ENCODE results near the gene UTF1. TPM values are rescaled to one million over a fixed set of nuclear protein-coding genes. Genes with fewer than 3 reads are reported as not detected.

The UTF1 gene
- total RNA-seq, 2 donors from 2014 or later = not detected

GRCh38 chr10:133239990-133240389 lies 10.0 kb downstream of the UTF1 start:
- Histone ChIP-seq H3K27me3 (replicated peaks; ENCODE audit: insufficient read depth) (no peaks in the 10 kb centered on the region), H3K36me3 (no peaks in the 10 kb centered on the region), H3K27ac (no peak overlapping the region), H3K4me1 (ENCODE audit: control insufficient read depth in 1 of 2, low read depth in 2 of 2) (peaks cover 0 to 18% of the 10 kb centered on the region in 2 donors), H3K4me3 (no peak overlapping the region), H3K9me3 (no peaks in the 10 kb centered on the region)
- ATAC-seq (ENCODE audit: insufficient number of reproducible peaks, low FRiP score, low read depth) = no peak
- no peak for DNase-seq (ENCODE audit: low spot score)
- TF ChIP-seq CTCF (IDR thresholded peaks at IDR 0.05) = no peak

- Histone ChIP-seq H3K9me3 (no peaks in the 10 kb centered on the region), H3K27ac (no peak overlapping the region), H3K36me3 (no peaks in the 10 kb centered on the region), H3K27me3 (replicated peaks; ENCODE audit: insufficient read depth) (no peaks in the 10 kb centered on the region), H3K4me1 (ENCODE audit: control insufficient read depth in 1 of 2, low read depth in 2 of 2) (peaks cover 0 to 15% of the 10 kb centered on the region in 2 donors), H3K4me3 (peak overlapping the region; percentile 52)
- ATAC-seq (ENCODE audit: insufficient number of reproducible peaks, low FRiP score, low read depth) (no peak), DNase-seq (ENCODE audit: low spot score) (no peak)
- TF ChIP-seq CTCF (IDR thresholded peaks at IDR 0.05) = no peak
Observed at GRCh38 chr10:133241501-133242205, 11.6 kb downstream of the UTF1 start.

- no peak overlapping the region for H3K4me3 ChIP-seq
- DNase-seq (ENCODE audit: low spot score) = no peak
- TF ChIP-seq CTCF (IDR thresholded peaks at IDR 0.05) = no peak
- no peaks in the 10 kb centered on the region for H3K9me3 ChIP-seq
- no peak overlapping the region for H3K27ac ChIP-seq
- H3K36me3 ChIP-seq = no peaks in the 10 kb centered on the region
- no peak for ATAC-seq (ENCODE audit: insufficient number of reproducible peaks, low FRiP score, low read depth)
- no peaks in the 10 kb centered on the region for H3K27me3 ChIP-seq (replicated peaks; ENCODE audit: insufficient read depth)
- peaks cover 0 to 7% of the 10 kb centered on the region in 2 donors for H3K4me1 ChIP-seq (ENCODE audit: control insufficient read depth in 1 of 2, low read depth in 2 of 2)
Observed at GRCh38 chr10:133242611-133243356, 12.8 kb downstream of the UTF1 start.

- Histone ChIP-seq H3K9me3 (no peaks in the 10 kb centered on the region), H3K4me3 (no peak overlapping the region), H3K36me3 (no peaks in the 10 kb centered on the region), H3K27me3 (replicated peaks; ENCODE audit: insufficient read depth) (no peaks in the 10 kb centered on the region), H3K27ac (no peak overlapping the region), H3K4me1 (ENCODE audit: control insufficient read depth in 1 of 2, low read depth in 2 of 2) (no peaks in the 10 kb centered on the region)
- DNase-seq (ENCODE audit: low spot score) (no peak), ATAC-seq (ENCODE audit: insufficient number of reproducible peaks, low FRiP score, low read depth) (no peak)
- no peak for TF ChIP-seq CTCF (IDR thresholded peaks at IDR 0.05)
Observed at GRCh38 chr10:133243593-133243992, 13.6 kb downstream of the UTF1 start.

DNA sequence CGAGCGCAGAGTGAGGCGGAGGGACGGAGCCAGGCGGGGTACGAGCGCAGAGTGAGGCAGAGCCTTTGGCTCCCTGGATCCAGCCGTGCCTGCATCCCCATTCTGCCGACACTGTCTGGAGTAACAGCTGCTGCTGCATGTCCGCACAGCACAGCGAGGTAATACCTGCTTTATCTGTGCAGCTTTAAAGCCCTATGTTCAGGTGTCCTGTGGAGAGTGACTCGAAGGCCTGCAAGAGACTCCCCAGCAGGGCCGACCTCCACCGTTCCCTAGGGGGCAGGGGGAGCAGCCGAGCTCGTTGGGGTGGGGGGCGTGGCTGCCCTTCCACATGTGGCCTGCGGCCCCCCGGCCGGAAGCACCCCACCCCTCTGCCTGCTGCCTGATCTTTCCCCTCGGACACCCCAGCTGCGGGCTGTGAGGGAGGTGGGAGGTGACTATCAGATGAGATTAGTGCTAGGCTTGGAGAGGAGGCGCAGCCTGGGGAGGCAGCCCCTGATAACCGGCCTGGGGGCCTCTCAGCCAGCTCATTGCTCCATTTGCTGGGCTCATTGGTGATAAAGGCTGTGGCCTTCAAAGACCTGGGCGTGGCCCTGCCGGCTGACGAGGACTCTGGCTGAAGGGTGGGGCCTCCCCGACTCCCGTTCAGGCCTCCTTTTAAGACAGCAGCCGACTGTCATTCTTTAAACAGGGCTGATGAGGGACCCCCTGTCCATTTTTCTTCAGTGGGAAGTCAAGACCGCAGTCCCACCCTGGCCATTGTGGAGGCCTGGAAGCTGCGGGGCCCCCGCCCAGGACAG lies 15.6 kb downstream of the UTF1 start:
- H3K4me1 ChIP-seq (ENCODE audit: control insufficient read depth in 1 of 2, low read depth in 2 of 2) = no peaks in the 10 kb centered on the region
- no peak for DNase-seq (ENCODE audit: low spot score)
- H3K9me3 ChIP-seq = no peaks in the 10 kb centered on the region
- no peak overlapping the region for H3K4me3 ChIP-seq
- no peak overlapping the region for H3K27ac ChIP-seq
- no peaks in the 10 kb centered on the region for H3K36me3 ChIP-seq
- no peak for TF ChIP-seq CTCF (IDR thresholded peaks at IDR 0.05)
- H3K27me3 ChIP-seq (replicated peaks; ENCODE audit: insufficient read depth) = no peaks in the 10 kb centered on the region
- ATAC-seq (ENCODE audit: insufficient number of reproducible peaks, low FRiP score, low read depth) = no peak

Measured in thoracic aorta (tissue), 2 donors.